ENCODE results near the gene LHFPL3. TPM values are rescaled to one million over a fixed set of nuclear protein-coding genes. Genes with fewer than 3 reads are reported as not detected.

LHFPL3 gene
- total and polyA plus RNA-seq, 12 donors, result 0.14 TPM; not detected in 11

DNA sequence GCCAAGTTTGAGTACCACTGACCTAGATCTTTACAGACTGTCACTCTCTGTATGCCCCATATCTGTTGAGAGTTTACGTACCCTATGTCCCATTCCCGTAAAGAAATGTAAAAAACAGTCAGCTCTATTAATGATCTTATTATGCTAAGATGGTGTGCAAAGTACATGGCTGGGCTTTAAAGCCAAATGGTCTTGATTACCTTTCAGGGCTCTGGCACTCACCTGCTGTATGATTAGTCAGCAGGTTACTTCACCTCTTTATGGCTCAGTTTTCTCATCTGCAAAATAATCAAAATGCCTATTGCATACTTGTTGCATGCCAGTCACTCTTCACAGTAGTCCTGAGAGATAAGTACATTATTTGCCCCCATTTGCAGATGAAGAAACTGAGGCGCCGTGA, 54.2 kb downstream of the LHFPL3 start:
- 83 to 94% (median 93%) methylated on average over 4 of the region's 4 CpGs for WGBS, 4 donors

DNA sequence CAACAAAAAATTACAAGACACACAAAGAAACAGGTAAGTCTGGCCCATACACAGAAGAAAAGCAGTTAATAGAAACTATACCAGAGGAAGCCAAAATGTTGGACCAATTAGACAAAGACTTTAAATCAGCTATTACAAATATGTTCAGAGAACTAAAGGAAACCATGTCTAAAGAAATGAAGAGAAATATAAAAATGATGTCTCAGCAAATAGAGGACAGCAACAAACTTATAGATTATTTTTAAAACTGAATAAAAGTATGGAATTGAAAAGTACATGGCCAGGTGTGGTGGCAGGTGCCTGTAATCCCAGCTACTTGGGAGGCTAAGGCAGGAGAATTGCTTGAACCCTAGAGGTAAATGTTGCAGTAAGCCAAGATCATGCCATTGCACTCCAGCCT, 58.5 kb downstream of the LHFPL3 start:
- intact Hi-C loops (cut with DNase I), result no loop called here
- peaks cover 0 to 4% (median 0%) of the 10 kb centered on the region in 3 donors for H3K9me3 ChIP-seq (replicated peaks in 1 of 3)
- no peaks in the 10 kb centered on the region for H3K27me3 ChIP-seq
- no peaks in the 10 kb centered on the region for H3K4me1 ChIP-seq (replicated peaks in 1 of 2)
- no peak for TF ChIP-seq POLR2A (IDR thresholded peaks at IDR 0.05)
- TF ChIP-seq, protein P1, sequence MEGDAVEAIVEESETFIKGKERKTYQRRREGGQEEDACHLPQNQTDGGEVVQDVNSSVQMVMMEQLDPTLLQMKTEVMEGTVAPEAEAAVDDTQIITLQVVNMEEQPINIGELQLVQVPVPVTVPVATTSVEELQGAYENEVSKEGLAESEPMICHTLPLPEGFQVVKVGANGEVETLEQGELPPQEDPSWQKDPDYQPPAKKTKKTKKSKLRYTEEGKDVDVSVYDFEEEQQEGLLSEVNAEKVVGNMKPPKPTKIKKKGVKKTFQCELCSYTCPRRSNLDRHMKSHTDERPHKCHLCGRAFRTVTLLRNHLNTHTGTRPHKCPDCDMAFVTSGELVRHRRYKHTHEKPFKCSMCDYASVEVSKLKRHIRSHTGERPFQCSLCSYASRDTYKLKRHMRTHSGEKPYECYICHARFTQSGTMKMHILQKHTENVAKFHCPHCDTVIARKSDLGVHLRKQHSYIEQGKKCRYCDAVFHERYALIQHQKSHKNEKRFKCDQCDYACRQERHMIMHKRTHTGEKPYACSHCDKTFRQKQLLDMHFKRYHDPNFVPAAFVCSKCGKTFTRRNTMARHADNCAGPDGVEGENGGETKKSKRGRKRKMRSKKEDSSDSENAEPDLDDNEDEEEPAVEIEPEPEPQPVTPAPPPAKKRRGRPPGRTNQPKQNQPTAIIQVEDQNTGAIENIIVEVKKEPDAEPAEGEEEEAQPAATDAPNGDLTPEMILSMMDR (IDR thresholded peaks at IDR 0.05), result no peak
- no peak for DNase-seq
- no peak overlapping the region for H3K27ac ChIP-seq
- no peaks in the 10 kb centered on the region for H3K36me3 ChIP-seq (replicated peaks in 1 of 2)
- no peak overlapping the region for H3K4me3 ChIP-seq

More for the DNA sequence above, 54.2 kb downstream of the LHFPL3 start:
- Histone ChIP-seq H3K27me3 (no peaks in the 10 kb centered on the region), H3K9me3 (replicated peaks in 1 of 3) (peaks cover 0 to 4% (median 0%) of the 10 kb centered on the region in 3 donors), H3K36me3 (replicated peaks in 1 of 2) (no peaks in the 10 kb centered on the region), H3K4me3 (no peak overlapping the region), H3K4me1 (replicated peaks in 1 of 2) (no peaks in the 10 kb centered on the region), H3K27ac (no peak overlapping the region)
- no peak for DNase-seq
- no peak for TF ChIP-seq POLR2A (IDR thresholded peaks at IDR 0.05)
- TF ChIP-seq, protein P1 (IDR thresholded peaks at IDR 0.05), result no peak
- intact Hi-C loops (cut with DNase I), result no loop called here

DNA sequence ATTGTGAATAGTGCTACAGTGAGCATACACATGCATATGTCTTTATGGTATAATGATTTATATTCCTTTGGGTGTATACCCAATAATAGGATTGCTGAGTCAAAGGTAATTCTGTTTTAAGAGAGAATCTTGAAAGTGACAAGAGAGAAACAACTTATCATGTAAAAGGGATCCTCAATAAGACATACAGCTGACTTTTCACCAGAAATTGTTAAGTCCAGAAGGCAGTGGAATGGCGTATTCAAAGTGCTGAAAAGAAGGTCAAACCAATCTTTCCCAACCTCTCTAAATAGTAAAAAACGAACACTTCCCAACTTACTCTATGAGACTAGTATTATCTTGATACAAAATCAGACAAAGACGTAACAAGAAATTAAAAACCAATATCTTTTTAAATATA, 59.8 kb downstream of the LHFPL3 start:
- Histone ChIP-seq H3K36me3 (replicated peaks in 1 of 2) (no peaks in the 10 kb centered on the region), H3K27me3 (no peaks in the 10 kb centered on the region), H3K27ac (no peak overlapping the region), H3K4me1 (replicated peaks in 1 of 2) (no peaks in the 10 kb centered on the region), H3K9me3 (replicated peaks in 1 of 3) (peaks cover 0 to 4% (median 0%) of the 10 kb centered on the region in 3 donors), H3K4me3 (no peak overlapping the region)
- WGBS, 4 donors, result 49 to 69% (median 61%) methylated on average over 3 of the region's 3 CpGs
- no peak for TF ChIP-seq POLR2A (IDR thresholded peaks at IDR 0.05)
- TF ChIP-seq, protein P1 (IDR thresholded peaks at IDR 0.05), result no peak
- no peak for DNase-seq
- intact Hi-C loops (cut with DNase I), result no loop called here

DNA sequence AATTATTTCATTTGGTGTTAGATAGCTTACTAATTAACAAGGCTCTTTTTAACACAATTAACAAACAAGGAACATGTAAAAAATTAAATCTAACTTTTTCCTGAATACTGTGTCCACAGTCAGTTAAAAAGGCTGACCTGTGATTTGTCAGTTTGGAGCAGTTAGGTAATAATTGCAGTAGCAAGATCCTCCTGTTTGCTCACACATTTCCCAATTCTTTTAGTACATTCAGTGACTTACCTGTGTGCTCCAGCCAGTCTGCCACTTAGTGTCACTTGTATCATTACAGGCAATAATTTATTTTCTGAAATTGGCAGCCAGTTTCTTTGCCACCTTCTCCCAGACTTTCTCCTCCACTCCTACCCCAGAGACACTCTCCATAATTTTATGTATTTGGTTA, 66.8 kb downstream of the LHFPL3 start:
- Histone ChIP-seq H3K4me3 (no peak overlapping the region), H3K36me3 (replicated peaks in 1 of 2) (no peaks in the 10 kb centered on the region), H3K27ac (no peak overlapping the region), H3K9me3 (replicated peaks in 1 of 3) (no peaks in the 10 kb centered on the region), H3K4me1 (replicated peaks in 1 of 2) (no peaks in the 10 kb centered on the region), H3K27me3 (no peaks in the 10 kb centered on the region)
- TF ChIP-seq, protein P1 (IDR thresholded peaks at IDR 0.05), result no peak
- TF ChIP-seq POLR2A (IDR thresholded peaks at IDR 0.05), result no peak
- DNase-seq, result no peak
- intact Hi-C loops (cut with DNase I), result no loop called here

All from adrenal gland (tissue), 12 donors.